NCI-H526 treated with DMSO at 0.1 percent for 48 hours (cell line): Measurements from ENCODE around the gene RS1.

Experiments
- DNase-seq: peaks from one replicate; lab custom pipeline; 2025; lab: John Stamatoyannopoulos, UW

RS1 gene

DNA sequence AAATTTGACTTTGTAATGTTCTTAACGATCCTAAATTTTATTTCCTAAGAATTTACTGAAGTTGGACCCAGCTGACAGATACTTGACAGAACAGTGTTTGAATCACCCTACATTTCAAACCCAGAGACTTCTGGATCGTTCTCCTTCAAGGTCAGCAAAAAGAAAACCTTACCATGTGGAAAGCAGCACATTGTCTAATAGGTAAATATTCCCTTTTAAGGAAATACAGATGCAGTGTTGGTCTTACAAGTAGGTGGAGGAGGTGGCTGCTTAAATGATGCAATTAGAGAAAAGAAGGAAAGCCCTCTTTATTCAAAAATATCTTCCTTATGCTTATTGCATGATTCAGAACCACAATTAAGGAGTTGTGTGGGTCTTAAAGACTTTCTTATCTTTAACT, 73.5 kb downstream of the RS1 start:
- no peak for DNase-seq

GRCh38 chrX:18596096-18596495, 75.8 kb downstream of the RS1 start:
- no peak for DNase-seq

- DNase-seq = no peak
Measured at GRCh38 chrX:18594079-18594478, 77.8 kb downstream of the RS1 start.

GRCh38 chrX:18591834-18592233, 80.1 kb downstream of the RS1 start:
- DNase-seq = no peak
